CD8-positive, alpha-beta memory T cell (primary cell): ENCODE data around the gene CFAP100. TPM values are rescaled to one million over a fixed set of nuclear protein-coding genes. Genes with fewer than 3 reads are reported as not detected.

Source experiments
- CTCF ChIA-PET: fragments of 350-600 bp; sonication (Branson Sonifier 250); formaldehyde crosslinking; loops from one replicate; lab custom pipeline; 2021; ENCODE audit warnings: antibody characterized with exemption; lab: Charles Lee
- POLR2A ChIA-PET: fragments of 350-600 bp; sonication (Branson Sonifier 250); formaldehyde crosslinking; loops from one replicate; lab custom pipeline; 2021; ENCODE audit warnings: antibody characterized with exemption; lab: Charles Lee
- DNase-seq, 5 donors: peaks; one replicate each; pipeline versions ENCODE4 v3.0.0 to v3.0.0-alpha.2; 2020 to 2022; ENCODE audit warnings: mixed read lengths in 1 of 5
- H3K27ac ChIP-seq: one replicate; pipeline ENCODE4 v1.7.0; 2013; ENCODE audit warnings: low read depth, mild to moderate bottlenecking, low read length, moderate library complexity
- H3K27me3 ChIP-seq: 2 replicates; pipeline ENCODE4 v1.7.0; 2013; ENCODE audit warnings: low read length, mild to moderate bottlenecking; ENCODE audit not compliant: insufficient read depth, poor library complexity, severe bottlenecking
- H3K36me3 ChIP-seq: 2 replicates; pipeline ENCODE4 v1.7.0; 2013; ENCODE audit warnings: mild to moderate bottlenecking, low read length, moderate library complexity; ENCODE audit not compliant: insufficient read depth
- H3K4me1 ChIP-seq: 2 replicates; pipeline ENCODE4 v1.7.0; 2013; ENCODE audit warnings: mild to moderate bottlenecking, low read length, moderate library complexity; ENCODE audit not compliant: insufficient read depth
- H3K4me3 ChIP-seq: 2 replicates; pipeline ENCODE4 v1.7.0; 2013; ENCODE audit warnings: mild to moderate bottlenecking, low read length
- H3K9me3 ChIP-seq: 2 replicates; pipeline ENCODE4 v1.7.0; 2013; ENCODE audit warnings: mild to moderate bottlenecking, low read length
- H3K27ac Mint-ChIP-seq, 8 donors: one replicate each; pipeline ENCODE4 v1.8.0; 2020 to 2021; ENCODE audit warnings: mixed read lengths in 8 of 8, mild to moderate bottlenecking in 6 of 8, inconsistent platforms in 3 of 8, moderate library complexity in 3 of 8
- H3K27me3 Mint-ChIP-seq, 2 donors: one replicate each; pipeline ENCODE4 v1.8.0; 2020 to 2021; ENCODE audit warnings: mixed read lengths in 2 of 2, mild to moderate bottlenecking in 1 of 2, moderate library complexity in 1 of 2
- H3K36me3 Mint-ChIP-seq, 3 donors: one replicate each; pipeline ENCODE4 v1.8.0; 2020 to 2021; ENCODE audit warnings: mixed read lengths in 3 of 3, inconsistent platforms in 1 of 3, mild to moderate bottlenecking in 1 of 3
- H3K4me1 Mint-ChIP-seq, 3 donors: one replicate each; pipeline ENCODE4 v1.8.0; 2020 to 2021; ENCODE audit warnings: mixed read lengths in 3 of 3, inconsistent platforms in 1 of 3, mild to moderate bottlenecking in 1 of 3
- H3K4me3 Mint-ChIP-seq, 7 donors: one replicate each; pipeline ENCODE4 v1.8.0; 2020 to 2021; ENCODE audit warnings: mixed read lengths in 7 of 7, mild to moderate bottlenecking in 6 of 7, moderate library complexity in 4 of 7, inconsistent platforms in 2 of 7
- H3K9me3 Mint-ChIP-seq, 5 donors: one replicate each; pipeline ENCODE4 v1.8.0; 2020 to 2022; ENCODE audit warnings: mixed read lengths in 5 of 5, mild to moderate bottlenecking in 3 of 5, moderate library complexity in 2 of 5, inconsistent platforms in 1 of 5
- polyA plus RNA-seq: library from polyadenylated mRNA; unstranded; fragments of 300-500 nt; fragmentation: Illumina TruSeq; gene quantifications from one replicate; pipeline ENCODE4 v1.2.3, GENCODE V29; 2021
- total RNA-seq, 2 experiments: library from RNA; stranded (reverse); gene quantifications; one replicate each; pipeline ENCODE4 v1.2.3, GENCODE V29; 2021

Gene CFAP100
- total and polyA plus RNA-seq, 3 experiments from 2014 or later = not detected

DNA sequence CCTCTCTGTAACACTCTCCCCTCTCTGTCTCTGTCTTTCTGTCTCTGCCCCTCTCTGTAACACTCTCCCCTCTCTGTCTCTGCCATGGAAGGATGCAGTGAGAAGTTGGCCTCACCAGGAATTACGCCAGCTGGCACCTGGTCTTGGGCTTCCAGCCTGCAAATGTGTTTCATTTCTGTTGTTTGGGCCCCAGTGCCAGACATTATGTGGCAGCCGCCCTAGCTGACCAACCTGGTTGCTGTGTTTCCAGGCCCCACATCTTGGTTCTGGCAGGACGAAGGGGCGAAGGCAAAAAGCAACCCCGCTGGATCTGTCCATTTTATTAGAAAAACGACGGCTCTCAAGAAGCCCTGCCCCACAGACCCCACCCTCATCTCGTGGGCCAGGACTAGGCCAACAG lies 86.2 kb downstream of the CFAP100 start:
- Mint-ChIP-seq H3K4me1 (peaks cover 6 to 10% (median 9%) of the 10 kb centered on the region in 3 donors), H3K27ac (peak overlapping the region in 2 of 8 donors; percentile 59 to 88), H3K9me3 (no peaks in the 10 kb centered on the region), H3K27me3 (peaks cover 0 to 2% of the 10 kb centered on the region in 2 donors), H3K4me3 (peak overlapping the region in 1 of 7 donors; percentile 2), H3K36me3 (no peaks in the 10 kb centered on the region)
- Histone ChIP-seq H3K27me3 (no peaks in the 10 kb centered on the region), H3K9me3 (no peaks in the 10 kb centered on the region), H3K4me1 (peaks cover 5% of the 10 kb centered on the region), H3K27ac (no peak overlapping the region), H3K36me3 (no peaks in the 10 kb centered on the region), H3K4me3 (no peak overlapping the region)
- ChIA-PET CTCF (no interaction called here), POLR2A (no interaction called here)
- DNase-seq = no peak

DNA sequence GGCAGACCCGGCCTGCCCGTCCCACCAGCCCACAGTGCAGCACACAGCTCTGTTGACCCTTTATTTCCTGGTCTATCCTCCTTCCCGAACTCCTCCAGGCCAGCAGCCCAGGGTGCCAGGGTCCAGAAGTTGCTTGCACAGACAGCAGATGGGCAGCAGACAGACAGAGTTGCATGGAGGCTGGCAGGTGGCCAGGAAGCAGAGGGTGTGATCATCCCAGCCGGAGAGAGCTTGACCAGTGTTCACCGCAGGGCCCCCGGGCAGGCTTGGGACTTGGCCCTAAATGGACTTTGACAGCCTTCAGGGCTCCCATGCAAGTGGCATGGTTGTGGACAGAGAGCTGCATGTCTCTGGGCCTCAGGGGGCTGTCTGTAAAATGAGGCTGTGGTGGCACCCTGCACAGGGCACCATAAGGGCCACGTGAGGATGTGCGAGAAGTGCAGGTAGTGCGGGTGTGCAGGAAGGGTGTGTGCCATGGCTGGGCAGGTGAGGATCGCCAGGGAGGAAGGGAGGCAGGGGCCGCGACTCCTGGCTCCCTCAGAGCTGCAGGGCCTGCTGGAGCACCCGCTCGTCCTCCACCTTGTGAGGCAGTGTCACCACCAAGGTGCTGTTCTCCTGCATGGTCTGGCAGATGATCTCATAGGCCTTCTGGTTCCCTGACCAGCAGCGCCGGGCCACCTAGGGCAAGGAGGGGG lies 87.2 kb downstream of the CFAP100 start:
- Mint-ChIP-seq H3K4me1 (peaks cover 8 to 12% (median 10%) of the 10 kb centered on the region in 3 donors), H3K36me3 (no peaks in the 10 kb centered on the region), H3K27me3 (peaks cover 0 to 2% of the 10 kb centered on the region in 2 donors), H3K4me3 (no peak overlapping the region), H3K9me3 (no peaks in the 10 kb centered on the region), H3K27ac (no peak overlapping the region)
- Histone ChIP-seq H3K4me3 (no peak overlapping the region), H3K9me3 (no peaks in the 10 kb centered on the region), H3K27ac (no peak overlapping the region), H3K36me3 (no peaks in the 10 kb centered on the region), H3K4me1 (peaks cover 3% of the 10 kb centered on the region), H3K27me3 (no peaks in the 10 kb centered on the region)
- ChIA-PET CTCF (no interaction called here), POLR2A (no interaction called here)
- no peak for DNase-seq

DNA sequence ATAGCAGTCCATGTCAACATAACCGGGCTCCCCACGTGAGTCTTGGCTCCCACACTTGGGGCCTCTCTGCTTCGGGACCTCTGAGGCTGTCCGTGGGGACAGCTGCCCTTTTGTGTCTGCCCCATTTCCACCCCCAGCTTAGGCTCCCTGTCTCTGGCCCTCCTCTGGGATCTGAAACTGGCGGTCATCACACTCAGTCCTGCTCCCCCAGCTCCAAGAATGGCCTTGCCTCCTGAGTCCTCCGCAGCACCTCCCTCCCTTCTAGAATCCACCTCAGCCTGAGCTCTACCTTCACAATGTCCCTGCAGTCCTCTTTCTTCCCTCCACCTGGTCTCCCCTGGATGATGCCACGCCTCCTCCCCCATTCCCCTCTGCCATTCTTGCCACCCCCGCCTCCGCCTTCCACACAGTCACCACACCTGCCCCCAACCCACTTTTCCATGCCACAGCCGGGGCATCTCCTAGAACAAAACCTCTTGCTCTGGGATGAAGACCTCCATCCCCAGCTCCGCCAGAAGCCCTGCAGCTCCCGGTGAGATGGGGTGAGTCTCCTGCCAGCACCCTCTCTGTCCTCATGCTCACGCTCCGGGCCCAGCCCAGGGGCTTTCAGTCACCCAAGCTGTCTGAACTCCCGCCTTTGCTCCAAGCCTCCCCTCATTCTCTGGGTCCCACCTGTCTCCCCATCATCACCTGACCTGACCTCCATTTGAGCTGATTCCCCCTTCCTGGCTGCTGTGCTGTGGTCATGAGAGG lies 88.0 kb downstream of the CFAP100 start:
- H3K4me3 Mint-ChIP-seq = no peak overlapping the region

DNA sequence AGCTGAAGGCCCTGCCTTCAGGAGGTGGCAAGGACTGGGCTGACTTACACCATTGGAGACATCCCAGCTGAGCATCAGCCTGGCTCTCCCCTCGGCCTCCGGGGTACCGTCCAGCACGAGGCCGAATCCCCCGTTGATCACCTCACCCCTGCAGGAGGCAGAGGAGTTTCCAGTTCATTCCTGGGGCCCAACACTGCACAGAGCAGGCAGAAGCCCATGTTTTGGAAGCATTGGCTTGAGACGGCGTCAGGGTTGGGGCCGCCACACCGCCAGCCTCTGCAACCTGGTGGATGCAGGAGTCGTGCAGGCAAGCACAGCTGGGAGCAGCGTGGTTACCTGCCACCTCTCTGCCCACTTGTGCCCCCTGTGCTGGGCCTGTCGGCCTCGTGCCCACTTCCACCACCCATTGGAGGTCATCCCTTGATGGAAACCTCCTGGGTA lies 88.6 kb downstream of the CFAP100 start:
- H3K9me3 Mint-ChIP-seq = no peaks in the 10 kb centered on the region
- H3K27me3 Mint-ChIP-seq = peaks cover 0 to 2% of the 10 kb centered on the region in 2 donors
- no peak overlapping the region for H3K4me3 ChIP-seq
- ChIA-PET CTCF (no interaction called here), POLR2A (no interaction called here)
- no peaks in the 10 kb centered on the region for H3K36me3 ChIP-seq
- H3K4me1 Mint-ChIP-seq = peaks cover 9 to 11% (median 11%) of the 10 kb centered on the region in 3 donors
- peaks cover 9% of the 10 kb centered on the region for H3K4me1 ChIP-seq
- no peak overlapping the region for H3K27ac Mint-ChIP-seq
- no peak overlapping the region for H3K4me3 Mint-ChIP-seq
- H3K36me3 Mint-ChIP-seq = no peaks in the 10 kb centered on the region
- H3K27ac ChIP-seq = no peak overlapping the region
- no peak for DNase-seq
- no peaks in the 10 kb centered on the region for H3K9me3 ChIP-seq
- no peaks in the 10 kb centered on the region for H3K27me3 ChIP-seq

More for the DNA sequence above, 88.0 kb downstream of the CFAP100 start:
- ChIA-PET CTCF (no interaction called here), POLR2A (no interaction called here)
- Mint-ChIP-seq H3K27ac (peak overlapping the region in 1 of 8 donors; percentile 92), H3K4me1 (peaks cover 9 to 11% (median 11%) of the 10 kb centered on the region in 3 donors), H3K9me3 (no peaks in the 10 kb centered on the region), H3K36me3 (no peaks in the 10 kb centered on the region), H3K27me3 (peaks cover 0 to 2% of the 10 kb centered on the region in 2 donors)
- H3K9me3 ChIP-seq = no peaks in the 10 kb centered on the region
- no peak overlapping the region for H3K27ac ChIP-seq
- no peaks in the 10 kb centered on the region for H3K27me3 ChIP-seq
- no peak for DNase-seq
- H3K4me3 ChIP-seq = no peak overlapping the region
- peaks cover 9% of the 10 kb centered on the region for H3K4me1 ChIP-seq
- no peaks in the 10 kb centered on the region for H3K36me3 ChIP-seq

DNA sequence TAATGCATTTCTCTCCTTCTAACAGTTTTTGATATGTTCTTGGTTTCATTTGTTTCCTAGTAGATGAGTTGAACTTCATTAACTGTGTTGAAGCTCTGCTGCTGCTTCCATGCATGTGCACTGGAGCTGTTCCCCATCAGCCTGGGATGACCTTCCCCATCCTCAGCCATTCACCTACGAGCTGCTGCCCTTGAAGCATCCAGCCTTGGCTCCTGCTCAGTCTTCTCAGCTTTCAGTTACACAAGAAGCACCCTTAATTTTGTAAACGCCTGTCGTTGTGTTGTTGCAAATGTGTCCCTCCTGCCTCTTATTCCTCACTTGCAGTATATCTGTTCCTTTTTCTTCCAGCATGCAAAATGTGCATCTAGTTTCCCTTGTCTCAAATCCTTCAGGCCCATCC lies 89.4 kb downstream of the CFAP100 start:
- CTCF ChIA-PET = no interaction called here
- Histone ChIP-seq H3K27ac (no peak overlapping the region), H3K36me3 (no peaks in the 10 kb centered on the region), H3K9me3 (no peaks in the 10 kb centered on the region), H3K4me3 (no peak overlapping the region), H3K27me3 (no peaks in the 10 kb centered on the region), H3K4me1 (peaks cover 9% of the 10 kb centered on the region)
- Mint-ChIP-seq H3K4me3 (peak overlapping the region in 1 of 7 donors; percentile 34), H3K9me3 (no peaks in the 10 kb centered on the region), H3K36me3 (no peaks in the 10 kb centered on the region), H3K27ac (no peak overlapping the region), H3K27me3 (peaks cover 0 to 2% of the 10 kb centered on the region in 2 donors), H3K4me1 (peaks cover 9 to 11% (median 11%) of the 10 kb centered on the region in 3 donors)
- no peak for DNase-seq
- POLR2A ChIA-PET = no interaction called here

DNA sequence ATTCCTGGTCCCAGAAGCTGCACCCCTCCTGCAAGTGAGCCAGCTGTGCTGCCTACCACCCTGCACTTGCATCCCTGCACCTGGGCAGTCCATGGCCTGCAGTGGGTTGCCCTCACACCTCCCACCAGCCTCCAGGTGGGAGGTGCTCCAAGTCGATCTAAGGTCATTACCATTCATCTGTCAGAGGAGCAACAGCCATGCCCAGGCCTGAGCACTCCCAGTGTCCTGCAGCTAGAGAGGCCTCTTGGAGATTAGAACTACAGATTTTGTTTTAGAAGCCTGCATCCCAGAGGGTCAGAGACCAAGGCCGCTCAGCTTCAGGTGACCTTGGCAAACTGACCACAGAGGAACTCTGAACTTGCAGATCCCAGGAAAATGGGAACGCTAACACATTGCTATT lies 90.0 kb downstream of the CFAP100 start:
- H3K27ac Mint-ChIP-seq = peak overlapping the region in 1 of 8 donors; percentile 7

DNA sequence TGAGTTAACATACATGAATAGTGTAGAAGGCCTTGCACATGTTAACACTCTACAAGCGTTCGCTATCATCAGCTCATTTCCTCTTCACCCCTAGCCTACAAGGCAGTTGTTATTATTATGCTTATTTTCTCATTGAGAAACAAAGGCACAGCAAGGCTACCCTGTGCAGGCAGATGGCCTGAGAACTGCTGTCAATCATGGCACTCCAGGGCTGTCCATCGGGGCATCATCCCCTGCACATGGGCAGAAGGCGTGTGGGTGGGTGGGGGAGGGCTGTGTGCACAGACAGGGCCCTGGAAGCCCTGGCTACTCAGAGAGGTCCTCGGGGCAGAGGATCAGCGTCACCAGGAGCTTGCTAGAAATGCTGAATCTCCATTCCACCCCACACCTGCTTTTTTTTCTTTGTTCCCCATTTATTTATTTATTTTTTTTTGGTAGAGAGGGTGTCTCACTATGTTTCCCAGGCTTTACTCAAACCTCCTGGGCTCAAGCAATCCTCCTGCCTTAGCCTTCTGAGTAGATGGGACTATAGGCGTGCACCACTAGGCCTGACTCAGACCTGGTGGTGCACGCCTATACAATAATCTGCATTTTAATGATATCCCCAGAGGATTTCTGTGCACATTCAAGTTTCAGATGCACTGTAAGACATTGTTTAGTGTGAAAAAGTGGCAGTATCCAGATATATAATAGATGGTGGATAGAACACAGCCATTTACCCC lies 90.6 kb downstream of the CFAP100 start:
- Histone ChIP-seq H3K4me3 (no peak overlapping the region), H3K27ac (no peak overlapping the region), H3K27me3 (no peaks in the 10 kb centered on the region), H3K36me3 (no peaks in the 10 kb centered on the region), H3K4me1 (peaks cover 9% of the 10 kb centered on the region), H3K9me3 (no peaks in the 10 kb centered on the region)
- DNase-seq = no peak
- Mint-ChIP-seq H3K27me3 (peaks cover 0 to 2% of the 10 kb centered on the region in 2 donors), H3K9me3 (no peaks in the 10 kb centered on the region), H3K4me3 (no peak overlapping the region), H3K4me1 (peaks cover 9 to 11% (median 11%) of the 10 kb centered on the region in 3 donors), H3K27ac (no peak overlapping the region), H3K36me3 (no peaks in the 10 kb centered on the region)
- CTCF ChIA-PET = no interaction called here
- POLR2A ChIA-PET = no interaction called here

More for the DNA sequence above, 90.0 kb downstream of the CFAP100 start:
- peaks cover 0 to 2% of the 10 kb centered on the region in 2 donors for H3K27me3 Mint-ChIP-seq
- POLR2A ChIA-PET = no interaction called here
- no peak for DNase-seq
- Histone ChIP-seq H3K27ac (no peak overlapping the region), H3K9me3 (no peaks in the 10 kb centered on the region), H3K4me3 (no peak overlapping the region), H3K4me1 (peaks cover 9% of the 10 kb centered on the region), H3K36me3 (no peaks in the 10 kb centered on the region), H3K27me3 (no peaks in the 10 kb centered on the region)
- H3K36me3 Mint-ChIP-seq = no peaks in the 10 kb centered on the region
- CTCF ChIA-PET = no interaction called here
- H3K4me3 Mint-ChIP-seq = no peak overlapping the region
- no peaks in the 10 kb centered on the region for H3K9me3 Mint-ChIP-seq
- peaks cover 9 to 11% (median 11%) of the 10 kb centered on the region in 3 donors for H3K4me1 Mint-ChIP-seq
